ENCODE results near the gene RNF113B. TPM values are rescaled to one million over a fixed set of nuclear protein-coding genes. Genes with fewer than 3 reads are reported as not detected.

The RNF113B gene
- total RNA-seq, 1 donor from 2014 or later, result not detected

DNA sequence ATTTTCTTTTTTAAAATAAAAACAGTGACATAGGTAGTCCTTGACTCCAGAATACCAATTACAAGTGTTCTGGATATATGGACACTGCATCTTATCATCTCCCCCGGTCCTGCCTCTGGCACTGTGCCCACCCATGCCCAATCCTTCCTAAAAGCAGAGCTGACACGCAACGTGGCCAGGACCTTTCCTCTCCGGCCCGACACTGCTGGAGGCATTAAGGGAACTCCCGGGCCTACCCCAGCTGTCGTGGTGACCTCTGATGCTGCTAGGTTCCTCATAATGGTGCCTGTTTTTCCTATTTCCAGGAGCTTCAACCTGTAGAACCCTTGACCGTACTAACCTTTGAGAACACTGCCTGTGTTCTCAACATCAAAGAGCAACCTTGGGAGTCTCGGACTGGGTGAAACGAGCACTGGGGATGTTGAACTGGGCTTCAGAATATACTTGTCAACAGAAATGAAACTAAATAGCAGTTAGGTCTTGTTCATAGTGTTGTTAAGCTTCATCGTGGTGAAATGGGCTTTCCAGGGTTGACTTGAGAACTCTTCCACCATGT, 13.9 kb upstream of the RNF113B start:
- Mint-ChIP-seq H3K4me1 (peaks cover 5% of the 10 kb centered on the region), H3K9me3 (peaks cover under 1% of the 10 kb centered on the region), H3K27me3 (ENCODE audit: insufficient read depth, low read depth) (peaks cover 2% of the 10 kb centered on the region), H3K36me3 (peaks cover 8% of the 10 kb centered on the region), H3K4me3 (no peak overlapping the region), H3K27ac (no peak overlapping the region)
- Histone ChIP-seq H3K27me3 (no peaks in the 10 kb centered on the region), H3K9ac (no peak overlapping the region), H3K9me3 (ENCODE audit: low read depth) (no peaks in the 10 kb centered on the region), H2AFZ (replicated peaks) (no peak overlapping the region), H3K36me3 (no peaks in the 10 kb centered on the region), H3K4me1 (no peaks in the 10 kb centered on the region), H4K20me1 (ENCODE audit: low read depth) (peaks cover 26% of the 10 kb centered on the region), H3K4me2 (no peak overlapping the region), H3F3A (ENCODE audit: low read depth) (no peaks in the 10 kb centered on the region), H3K4me3 (no peak overlapping the region), H3K79me2 (ENCODE audit: low read depth) (peaks cover 91% of the 10 kb centered on the region), H3K27ac (no peak overlapping the region)
- TF ChIP-seq EZH2phosphoT487 (IDR thresholded peaks at IDR 0.05), result no peak
- TF ChIP-seq, protein P1, sequence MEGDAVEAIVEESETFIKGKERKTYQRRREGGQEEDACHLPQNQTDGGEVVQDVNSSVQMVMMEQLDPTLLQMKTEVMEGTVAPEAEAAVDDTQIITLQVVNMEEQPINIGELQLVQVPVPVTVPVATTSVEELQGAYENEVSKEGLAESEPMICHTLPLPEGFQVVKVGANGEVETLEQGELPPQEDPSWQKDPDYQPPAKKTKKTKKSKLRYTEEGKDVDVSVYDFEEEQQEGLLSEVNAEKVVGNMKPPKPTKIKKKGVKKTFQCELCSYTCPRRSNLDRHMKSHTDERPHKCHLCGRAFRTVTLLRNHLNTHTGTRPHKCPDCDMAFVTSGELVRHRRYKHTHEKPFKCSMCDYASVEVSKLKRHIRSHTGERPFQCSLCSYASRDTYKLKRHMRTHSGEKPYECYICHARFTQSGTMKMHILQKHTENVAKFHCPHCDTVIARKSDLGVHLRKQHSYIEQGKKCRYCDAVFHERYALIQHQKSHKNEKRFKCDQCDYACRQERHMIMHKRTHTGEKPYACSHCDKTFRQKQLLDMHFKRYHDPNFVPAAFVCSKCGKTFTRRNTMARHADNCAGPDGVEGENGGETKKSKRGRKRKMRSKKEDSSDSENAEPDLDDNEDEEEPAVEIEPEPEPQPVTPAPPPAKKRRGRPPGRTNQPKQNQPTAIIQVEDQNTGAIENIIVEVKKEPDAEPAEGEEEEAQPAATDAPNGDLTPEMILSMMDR (IDR thresholded peaks at IDR 0.05), result no peak
- no peak for TF ChIP-seq EZH2 (IDR thresholded peaks at IDR 0.05)
- DNase-seq (ENCODE audit: low spot score), result no peak

DNA sequence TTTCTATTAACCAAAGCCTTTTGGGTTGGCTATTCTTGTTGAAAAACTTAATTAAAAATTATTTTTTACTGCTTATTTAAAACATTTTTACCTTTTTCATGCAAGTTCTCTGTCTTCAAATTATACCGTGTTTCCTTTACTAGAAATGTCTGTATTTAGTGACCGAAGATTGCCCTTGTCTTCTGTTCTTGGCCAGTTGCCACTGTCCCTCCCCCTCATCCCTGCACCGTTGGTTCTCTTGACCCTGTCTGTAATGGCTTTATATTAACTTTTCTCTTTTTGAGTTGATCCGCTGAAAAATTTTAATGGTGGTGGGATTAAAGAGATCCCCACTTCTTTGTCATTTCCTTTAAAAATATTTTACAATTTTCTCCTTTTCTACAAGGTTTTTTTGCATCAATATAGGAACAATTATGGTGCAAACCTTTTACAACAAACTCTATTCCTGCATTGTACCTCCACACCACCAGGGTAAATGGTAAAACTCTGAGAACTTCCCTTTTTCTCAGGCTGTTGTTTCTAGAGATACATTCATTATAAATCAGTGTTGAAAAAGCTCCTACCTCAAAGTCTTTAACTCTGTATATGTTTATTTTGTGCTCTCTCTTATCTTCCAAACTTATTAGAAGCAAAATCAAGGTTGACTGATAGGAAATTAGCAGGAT, 12.9 kb upstream of the RNF113B start:
- no peak for TF ChIP-seq EZH2phosphoT487 (IDR thresholded peaks at IDR 0.05)
- TF ChIP-seq, protein P1 (IDR thresholded peaks at IDR 0.05), result no peak
- TF ChIP-seq EZH2 (IDR thresholded peaks at IDR 0.05), result no peak
- Histone ChIP-seq H3K79me2 (ENCODE audit: low read depth) (peaks cover 91% of the 10 kb centered on the region), H4K20me1 (ENCODE audit: low read depth) (peaks cover 26% of the 10 kb centered on the region), H3K27ac (no peak overlapping the region), H3K36me3 (no peaks in the 10 kb centered on the region), H3K4me2 (no peak overlapping the region), H3K9ac (no peak overlapping the region), H3F3A (ENCODE audit: low read depth) (no peaks in the 10 kb centered on the region), H3K4me3 (no peak overlapping the region), H3K9me3 (ENCODE audit: low read depth) (no peaks in the 10 kb centered on the region), H3K4me1 (no peaks in the 10 kb centered on the region), H3K27me3 (no peaks in the 10 kb centered on the region), H2AFZ (replicated peaks) (no peak overlapping the region)
- DNase-seq (ENCODE audit: low spot score), result no peak
- peaks cover 2% of the 10 kb centered on the region for H3K27me3 Mint-ChIP-seq (ENCODE audit: insufficient read depth, low read depth)
- peaks cover 6% of the 10 kb centered on the region for H3K36me3 Mint-ChIP-seq
- peaks cover 5% of the 10 kb centered on the region for H3K4me1 Mint-ChIP-seq
- H3K4me3 Mint-ChIP-seq, result no peak overlapping the region
- H3K27ac Mint-ChIP-seq, result no peak overlapping the region
- H3K9me3 Mint-ChIP-seq, result no peaks in the 10 kb centered on the region

- no peaks in the 10 kb centered on the region for H3K27me3 ChIP-seq
- H3K79me2 ChIP-seq (ENCODE audit: low read depth), result peaks cover 91% of the 10 kb centered on the region
- Mint-ChIP-seq H3K36me3 (peaks cover 6% of the 10 kb centered on the region), H3K27me3 (ENCODE audit: insufficient read depth, low read depth) (peaks cover 2% of the 10 kb centered on the region), H3K4me1 (peaks cover 5% of the 10 kb centered on the region), H3K4me3 (no peak overlapping the region), H3K9me3 (no peaks in the 10 kb centered on the region), H3K27ac (no peak overlapping the region)
- peaks cover 17% of the 10 kb centered on the region for H4K20me1 ChIP-seq (ENCODE audit: low read depth)
- no peak for DNase-seq (ENCODE audit: low spot score)
- H3K4me1 ChIP-seq, result no peaks in the 10 kb centered on the region
- no peak overlapping the region for H3K9ac ChIP-seq
- H3K36me3 ChIP-seq, result no peaks in the 10 kb centered on the region
- TF ChIP-seq EZH2 (IDR thresholded peaks at IDR 0.05) (no peak), EZH2phosphoT487 (IDR thresholded peaks at IDR 0.05) (no peak)
- TF ChIP-seq, protein P1 (IDR thresholded peaks at IDR 0.05), result no peak
- no peaks in the 10 kb centered on the region for H3F3A ChIP-seq (ENCODE audit: low read depth)
- H3K4me2 ChIP-seq, result no peak overlapping the region
- H2AFZ ChIP-seq (replicated peaks), result no peak overlapping the region
- H3K27ac ChIP-seq, result no peak overlapping the region
- no peaks in the 10 kb centered on the region for H3K9me3 ChIP-seq (ENCODE audit: low read depth)
- no peak overlapping the region for H3K4me3 ChIP-seq
Measured at GRCh38 chr13:98188544-98189166, 11.6 kb upstream of the RNF113B start.
